Panc1 (cell line): ENCODE data around the gene NSD1.

Source experiments
- CTCF ChIP-seq: fragments of 450-650 bp; IDR thresholded peaks from 2 replicates; pipeline ENCODE4 v1.5.1; 2017; ENCODE audit warnings: mild to moderate bottlenecking
- POLR2AphosphoS5 ChIP-seq: IDR thresholded peaks from 2 replicates; pipeline ENCODE4 v1.6.1; 2012; ENCODE audit warnings: mild to moderate bottlenecking, low read depth, low read length, moderate library complexity
- SIN3A ChIP-seq: IDR thresholded peaks from 2 replicates; pipeline ENCODE4 v1.6.1; 2012; ENCODE audit warnings: low read depth, mild to moderate bottlenecking, low read length, moderate library complexity, borderline replicate concordance; ENCODE audit not compliant: insufficient read depth
- TF ChIP-seq, protein P1 (sequence below), 2 experiments: IDR thresholded peaks; 2 replicates each; pipeline ENCODE4 v1.6.1; 2011 to 2012; ENCODE audit warnings: low read depth in 2 of 2, control low read depth in 1 of 2, low read length in 1 of 2, mild to moderate bottlenecking in 1 of 2, moderate library complexity in 1 of 2; ENCODE audit not compliant: insufficient read depth in 1 of 2

GRCh38 chr5:177311723-177312648 is 178.4 kb downstream of the NSD1 start, which contains the start of gene MXD3:
- TF ChIP-seq CTCF: no peak
- peak; percentile 44; the same call in 1 of the 2 replicates for TF ChIP-seq POLR2AphosphoS5
- no peak; the same call in 1 of the 2 replicates for TF ChIP-seq SIN3A
- TF ChIP-seq, protein P1, sequence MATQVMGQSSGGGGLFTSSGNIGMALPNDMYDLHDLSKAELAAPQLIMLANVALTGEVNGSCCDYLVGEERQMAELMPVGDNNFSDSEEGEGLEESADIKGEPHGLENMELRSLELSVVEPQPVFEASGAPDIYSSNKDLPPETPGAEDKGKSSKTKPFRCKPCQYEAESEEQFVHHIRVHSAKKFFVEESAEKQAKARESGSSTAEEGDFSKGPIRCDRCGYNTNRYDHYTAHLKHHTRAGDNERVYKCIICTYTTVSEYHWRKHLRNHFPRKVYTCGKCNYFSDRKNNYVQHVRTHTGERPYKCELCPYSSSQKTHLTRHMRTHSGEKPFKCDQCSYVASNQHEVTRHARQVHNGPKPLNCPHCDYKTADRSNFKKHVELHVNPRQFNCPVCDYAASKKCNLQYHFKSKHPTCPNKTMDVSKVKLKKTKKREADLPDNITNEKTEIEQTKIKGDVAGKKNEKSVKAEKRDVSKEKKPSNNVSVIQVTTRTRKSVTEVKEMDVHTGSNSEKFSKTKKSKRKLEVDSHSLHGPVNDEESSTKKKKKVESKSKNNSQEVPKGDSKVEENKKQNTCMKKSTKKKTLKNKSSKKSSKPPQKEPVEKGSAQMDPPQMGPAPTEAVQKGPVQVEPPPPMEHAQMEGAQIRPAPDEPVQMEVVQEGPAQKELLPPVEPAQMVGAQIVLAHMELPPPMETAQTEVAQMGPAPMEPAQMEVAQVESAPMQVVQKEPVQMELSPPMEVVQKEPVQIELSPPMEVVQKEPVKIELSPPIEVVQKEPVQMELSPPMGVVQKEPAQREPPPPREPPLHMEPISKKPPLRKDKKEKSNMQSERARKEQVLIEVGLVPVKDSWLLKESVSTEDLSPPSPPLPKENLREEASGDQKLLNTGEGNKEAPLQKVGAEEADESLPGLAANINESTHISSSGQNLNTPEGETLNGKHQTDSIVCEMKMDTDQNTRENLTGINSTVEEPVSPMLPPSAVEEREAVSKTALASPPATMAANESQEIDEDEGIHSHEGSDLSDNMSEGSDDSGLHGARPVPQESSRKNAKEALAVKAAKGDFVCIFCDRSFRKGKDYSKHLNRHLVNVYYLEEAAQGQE (IDR thresholded peaks at IDR 0.05; ENCODE audit: insufficient read depth in 1 of 2, low read depth in 2 of 2, low read length in 1 of 2): no peak
